GM18951 (cell line): ENCODE measurements around the gene SECTM1.

ENCODE experiments used
- POLR2A ChIP-seq: IDR thresholded peaks from 4 replicates; pipeline ENCODE4 v1.6.1; 2011; ENCODE audit warnings: mild to moderate bottlenecking; ENCODE audit not compliant: insufficient read length, insufficient read depth; ENCODE audit errors: extremely low read depth
- in situ Hi-C: fragments of 300-500 bp; cut with MboI; formaldehyde crosslinking; loops from one replicate; pipeline ENCODE4 v1.12.0; 2022; ENCODE audit warnings: low sequenced_read_pairs, mixed read lengths, inconsistent platforms; ENCODE audit not compliant: unreplicated experiment

Gene SECTM1

DNA sequence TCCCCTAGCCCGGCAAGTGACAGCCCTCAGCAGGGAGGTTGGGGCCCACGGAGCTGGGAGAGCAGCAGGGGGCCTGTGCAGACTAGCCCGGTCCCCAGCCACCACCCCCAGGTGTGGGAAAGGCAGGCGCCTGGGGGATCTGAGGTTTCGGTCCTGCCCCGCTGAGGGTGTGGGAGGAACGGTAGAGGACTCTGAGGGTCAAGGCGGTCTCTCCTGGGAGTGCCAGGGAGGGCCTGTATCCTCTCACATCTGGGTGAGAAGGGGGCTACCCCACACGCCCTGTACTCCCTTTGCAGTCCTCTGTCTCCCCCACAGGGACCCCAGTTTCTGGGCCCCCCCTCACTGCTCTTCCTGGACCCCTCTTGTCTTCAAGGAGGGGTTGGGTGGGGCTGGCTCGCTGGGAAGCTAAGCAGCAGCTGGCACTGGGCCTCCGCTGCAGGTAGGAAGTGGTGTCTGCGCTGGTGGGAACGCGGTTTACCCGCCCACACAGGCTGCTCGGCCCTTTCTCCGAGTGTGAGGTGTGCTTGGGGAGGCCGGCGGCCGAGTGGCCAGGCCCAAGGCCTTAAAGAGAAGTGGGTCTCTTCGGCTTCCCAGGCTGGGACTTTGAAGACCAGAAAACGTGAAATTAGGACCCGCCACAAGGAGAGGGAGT is 31.5 kb downstream of the SECTM1 start:
- in situ Hi-C loops: no loop called here
- TF ChIP-seq POLR2A: peak; percentile 23

DNA sequence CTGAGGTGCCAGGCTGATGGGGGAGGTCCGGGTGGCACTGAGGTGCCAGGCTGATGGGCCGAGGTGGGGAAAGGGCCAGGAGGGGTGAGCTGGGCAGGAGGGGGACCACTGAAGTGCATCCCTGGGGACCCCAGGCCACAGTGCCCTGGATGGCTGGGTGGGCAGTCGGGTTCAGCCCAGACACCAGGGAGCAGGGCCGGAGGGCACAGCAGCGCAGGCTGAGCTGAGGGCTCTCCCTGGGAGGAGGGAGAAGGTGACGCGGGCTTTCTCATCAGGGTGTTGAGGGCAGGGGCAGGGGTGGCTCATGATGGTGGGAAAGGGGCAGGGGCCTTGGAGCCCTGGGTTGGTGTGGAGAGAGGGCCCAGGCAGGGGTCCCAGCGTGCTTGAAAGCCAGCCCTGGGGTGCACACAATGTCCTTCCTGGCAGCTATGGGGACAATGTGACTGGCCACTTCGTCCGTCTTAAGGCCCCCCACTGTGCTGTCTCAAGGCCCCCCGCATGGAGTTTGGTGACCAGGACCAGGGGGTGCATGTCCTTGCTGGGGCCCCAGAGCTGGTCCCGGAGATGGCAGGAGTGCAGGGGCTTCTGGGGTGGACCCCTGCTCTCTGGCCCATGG is 32.2 kb downstream of the SECTM1 start:
- in situ Hi-C loops: no loop called here
- TF ChIP-seq POLR2A: no peak

DNA sequence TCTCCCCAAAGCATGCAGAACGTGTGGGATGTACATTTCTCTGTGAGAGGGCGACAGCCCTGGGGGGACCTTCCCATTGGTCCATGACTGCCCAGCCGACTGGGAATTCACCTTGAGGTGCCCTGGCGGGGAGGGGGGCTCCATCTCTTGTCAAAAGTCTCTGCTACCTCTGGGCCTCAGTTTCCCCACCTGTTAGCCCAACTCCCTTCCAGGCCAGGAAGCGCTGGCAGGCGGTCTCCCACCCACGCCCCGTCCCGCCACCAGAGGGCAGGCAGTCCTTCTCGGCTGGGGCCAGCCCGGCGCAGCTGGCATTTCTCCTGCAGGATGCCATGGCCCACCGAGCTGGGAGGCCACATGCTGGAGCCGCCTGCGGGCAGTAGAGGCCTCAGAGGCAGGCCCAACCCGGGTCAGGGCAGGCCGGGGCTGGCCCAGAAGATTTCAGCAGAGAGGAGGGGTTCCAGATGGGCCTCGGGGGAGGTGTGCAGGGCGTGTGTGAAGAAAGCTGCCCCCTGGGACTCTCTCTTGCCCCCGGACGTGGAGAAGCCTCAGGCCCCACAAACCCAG is 32.8 kb downstream of the SECTM1 start:
- in situ Hi-C loops: no loop called here
- peak; percentile 23 for TF ChIP-seq POLR2A

DNA sequence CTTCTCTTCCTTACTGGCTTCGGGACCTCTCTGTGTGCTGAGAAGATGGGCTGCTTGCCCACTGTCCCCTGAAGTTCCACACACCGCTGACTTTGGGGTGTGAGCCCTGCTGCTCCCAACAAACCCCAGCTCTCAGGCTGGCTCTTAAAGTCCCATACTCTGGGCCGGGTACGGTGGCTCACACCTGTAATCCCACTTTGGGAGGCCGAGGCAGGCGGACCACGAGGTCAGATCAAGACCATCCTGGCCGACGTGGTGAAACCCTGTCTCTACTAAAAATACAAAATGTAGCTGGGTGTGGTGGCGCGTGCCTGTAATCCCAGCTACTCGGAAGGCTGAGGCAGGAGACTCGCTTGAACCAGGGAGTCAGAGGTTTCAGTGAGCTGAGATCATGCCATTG is 33.3 kb downstream of the SECTM1 start:
- no peak for TF ChIP-seq POLR2A
- in situ Hi-C loops: no loop called here

DNA sequence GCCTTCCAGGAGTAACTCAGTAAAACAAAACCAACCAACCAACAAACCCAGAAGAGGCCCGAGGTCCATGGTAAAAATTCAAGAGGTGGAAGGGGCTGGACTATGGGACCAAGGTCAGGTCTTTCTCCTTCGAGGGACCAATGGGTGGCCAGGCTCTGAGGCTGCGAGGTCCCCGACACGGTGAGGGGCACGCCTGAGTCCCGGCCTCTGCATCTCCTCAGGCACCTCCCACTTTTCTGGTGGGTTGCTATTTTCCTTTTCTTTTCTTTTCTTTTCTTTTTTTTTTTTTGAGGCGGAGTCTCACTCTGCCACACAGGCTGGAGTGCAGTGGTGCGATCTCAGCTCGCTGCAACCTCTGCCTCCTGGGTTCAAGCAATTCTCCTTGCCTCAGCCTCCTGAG is 34.1 kb downstream of the SECTM1 start:
- no peak for TF ChIP-seq POLR2A
- in situ Hi-C loops: no loop called here

DNA sequence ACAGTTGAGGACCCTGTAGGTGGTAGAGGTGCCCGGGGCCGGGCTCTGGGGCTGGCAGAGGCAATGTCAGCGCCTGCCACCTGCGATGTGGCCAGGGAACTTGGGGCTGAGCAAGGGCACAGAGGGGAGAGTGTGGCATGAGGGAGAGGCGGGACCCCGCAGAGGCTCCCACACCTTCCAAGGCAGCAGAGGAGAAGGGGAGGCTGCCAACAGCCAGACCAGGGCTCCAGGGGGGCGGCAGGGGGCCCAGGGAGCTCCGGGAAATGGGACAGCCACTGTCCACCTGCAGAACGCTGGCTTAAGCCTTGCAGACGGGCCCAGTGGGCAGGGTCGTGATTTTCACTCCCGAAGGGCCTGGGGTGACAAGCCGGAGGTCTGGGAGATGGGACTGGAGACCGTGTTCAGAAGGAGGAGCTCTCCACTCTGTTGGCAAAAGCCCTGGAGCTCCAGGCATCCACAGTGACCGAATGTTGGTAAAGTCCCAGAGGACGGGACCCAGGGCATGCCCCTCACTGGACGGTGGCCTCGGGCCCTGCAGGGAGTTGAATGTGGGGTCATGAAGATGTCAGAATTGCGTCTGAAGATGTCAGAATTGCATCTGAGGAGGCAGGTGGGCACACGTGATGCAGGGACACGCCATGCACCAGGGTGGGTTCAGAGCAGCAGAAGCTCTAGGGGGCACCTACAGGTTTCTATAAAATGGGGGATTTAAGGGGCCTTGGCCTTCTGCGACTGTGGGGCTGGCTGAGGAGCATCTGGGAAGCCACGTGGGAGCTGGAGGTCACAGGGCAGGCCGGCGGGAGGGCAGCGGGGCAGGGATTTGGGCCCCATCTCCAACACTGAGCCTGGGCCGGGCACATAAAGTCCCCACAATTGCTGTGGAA is 34.8 kb downstream of the SECTM1 start:
- in situ Hi-C loops: no loop called here
- TF ChIP-seq POLR2A: no peak

DNA sequence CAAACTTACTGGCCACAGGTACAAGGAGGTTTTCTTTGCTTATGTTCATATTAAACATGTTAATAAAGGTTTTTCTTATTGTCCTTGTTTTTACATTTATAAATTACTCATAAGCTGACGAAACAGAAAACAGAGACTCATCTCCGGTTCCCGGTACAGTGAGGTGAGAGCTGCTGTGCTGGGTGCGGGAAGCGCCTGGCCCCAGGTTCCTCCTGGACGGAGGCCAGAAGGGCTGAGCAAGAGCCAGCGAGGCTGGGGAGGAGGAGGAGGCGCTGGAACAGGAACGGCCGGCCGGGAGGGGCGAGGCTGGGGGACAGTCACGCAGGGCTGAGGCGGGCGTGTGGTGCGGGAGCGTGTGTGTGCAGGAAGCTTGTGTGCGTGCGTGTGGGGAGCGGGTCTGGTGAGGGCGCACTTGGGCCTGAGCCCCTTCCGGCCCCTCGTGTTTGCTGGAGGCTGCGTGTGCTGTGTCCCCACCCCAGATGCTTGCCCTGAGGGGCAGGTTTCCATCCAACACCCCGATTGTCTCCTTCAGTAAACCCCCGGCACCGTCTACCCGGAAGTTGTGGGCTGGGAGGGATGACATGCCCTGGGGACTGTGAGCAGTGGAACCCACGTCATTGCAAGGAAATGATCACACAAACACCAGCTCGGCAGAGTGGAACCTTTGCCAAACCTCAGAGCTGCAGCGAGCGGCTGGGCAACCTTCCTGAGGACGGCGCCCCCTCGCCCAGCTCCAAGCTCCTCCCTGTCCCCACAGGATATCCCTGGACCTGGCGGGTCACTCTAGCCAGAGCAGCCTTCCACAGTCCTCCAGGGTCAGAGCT is 35.6 kb downstream of the SECTM1 start:
- peak; percentile 68 for TF ChIP-seq POLR2A
- in situ Hi-C loops: no loop called here

DNA sequence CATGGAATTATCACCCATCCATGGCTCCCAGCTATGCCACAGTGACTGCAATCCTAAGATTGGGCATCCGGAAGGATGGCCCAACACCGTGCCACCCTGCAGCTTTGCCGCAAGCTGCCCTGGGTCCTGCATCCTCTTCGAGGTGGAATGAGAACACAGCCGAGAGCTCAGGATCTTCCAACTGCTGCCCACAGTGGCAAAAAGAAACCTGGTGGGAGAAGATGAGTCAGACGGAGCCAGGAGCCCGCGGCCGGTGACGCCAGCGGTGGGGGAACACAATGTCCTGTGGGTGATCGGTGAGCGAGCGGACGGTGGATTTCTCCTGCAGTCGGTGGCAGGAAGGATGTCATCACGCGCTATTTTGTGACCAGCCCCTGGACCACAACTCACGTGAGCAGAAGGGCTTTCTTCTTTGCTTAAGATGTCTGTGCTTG is 36.3 kb downstream of the SECTM1 start:
- TF ChIP-seq POLR2A: peak; percentile 56
- in situ Hi-C loops: no loop called here

DNA sequence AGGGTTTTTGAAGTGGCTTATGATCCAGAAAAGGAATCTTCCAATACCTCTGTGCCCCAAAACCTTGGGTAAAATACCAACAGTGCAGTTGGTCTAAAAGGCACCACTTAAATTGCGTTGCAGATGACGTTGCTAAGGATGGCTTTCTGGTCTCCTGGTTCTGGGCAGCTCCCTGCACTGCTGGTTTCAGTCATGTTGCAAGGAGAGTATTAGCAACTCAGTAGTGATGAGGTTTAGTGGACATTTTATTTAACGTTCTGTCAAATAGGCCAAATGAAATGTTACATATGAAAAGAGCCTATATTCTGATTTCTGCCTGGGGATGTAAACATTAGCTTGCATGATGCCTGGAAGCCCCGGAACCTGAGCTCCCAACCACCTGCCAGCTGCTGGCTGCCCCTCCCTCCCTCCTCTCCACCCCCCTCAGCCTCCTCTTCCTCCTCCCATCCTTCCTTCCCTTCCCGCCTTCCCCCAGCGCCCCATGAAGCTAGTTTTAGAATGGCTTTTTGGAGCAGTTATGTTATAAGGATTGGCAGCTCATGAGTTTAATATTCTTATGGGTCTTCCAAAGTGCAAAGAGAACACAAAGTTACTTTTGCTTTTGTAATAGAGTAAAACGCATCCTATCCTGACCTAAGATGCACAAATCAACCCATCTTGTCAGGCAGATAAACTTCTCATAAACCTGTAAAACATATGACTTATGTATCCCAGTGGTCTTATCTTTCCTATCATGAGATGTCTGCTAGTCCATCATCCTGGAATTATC is 36.9 kb downstream of the SECTM1 start:
- in situ Hi-C loops: no loop called here

DNA sequence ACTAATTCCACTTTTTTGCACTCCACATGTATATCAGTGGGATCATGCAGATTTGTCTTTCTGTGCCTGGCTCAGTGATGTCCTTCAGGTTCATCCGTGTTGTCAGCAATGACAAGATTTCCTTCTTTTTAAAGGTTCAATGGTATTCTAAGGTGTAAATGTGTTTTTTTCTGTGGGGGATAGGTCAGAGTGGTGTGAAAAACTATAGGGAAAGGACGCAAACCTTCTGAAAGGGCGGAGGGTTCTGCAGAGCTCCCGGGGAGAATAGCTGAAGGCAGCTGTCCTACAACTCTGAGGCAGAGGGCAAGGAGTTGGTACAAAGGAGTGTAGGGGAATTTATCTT is 38.1 kb downstream of the SECTM1 start:
- TF ChIP-seq POLR2A: no peak
- in situ Hi-C loops: no loop called here

More for the DNA sequence above, 36.9 kb downstream of the SECTM1 start:
- TF ChIP-seq POLR2A: no peak

DNA sequence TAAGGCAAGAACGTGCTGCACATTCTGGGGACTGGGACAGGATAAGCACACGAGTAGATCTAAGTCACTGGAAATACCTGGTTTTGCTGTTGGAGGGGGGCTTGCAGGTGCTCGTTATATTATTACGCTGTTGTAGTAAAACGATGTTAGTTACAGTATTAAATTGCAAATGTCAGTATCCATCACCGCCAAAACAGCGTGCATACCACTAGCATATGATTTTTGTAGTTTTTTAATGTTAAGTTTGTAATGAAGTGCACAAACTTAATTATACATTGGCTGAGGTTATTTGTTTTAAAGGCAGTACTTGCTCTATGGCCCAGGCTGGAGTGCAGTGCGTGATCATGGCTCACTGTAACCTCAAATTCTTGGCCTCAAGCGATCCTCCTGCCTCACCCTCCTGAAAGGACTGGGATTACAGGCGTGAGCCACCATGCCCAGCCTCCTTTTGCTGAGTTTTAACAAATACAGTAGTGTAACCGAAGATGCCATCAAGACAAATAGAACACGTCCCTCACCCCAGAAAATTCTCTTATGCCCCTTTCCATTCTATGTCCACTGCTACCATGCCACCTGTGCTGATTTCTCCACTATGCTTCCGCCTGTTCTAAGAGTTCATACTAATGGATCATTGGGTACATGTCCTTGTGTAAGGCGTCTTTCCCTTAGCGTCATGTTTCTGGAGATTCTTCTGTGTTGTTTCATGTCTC is 39.3 kb downstream of the SECTM1 start:
- TF ChIP-seq POLR2A: peak; percentile 28
- in situ Hi-C loops: no loop called here

DNA sequence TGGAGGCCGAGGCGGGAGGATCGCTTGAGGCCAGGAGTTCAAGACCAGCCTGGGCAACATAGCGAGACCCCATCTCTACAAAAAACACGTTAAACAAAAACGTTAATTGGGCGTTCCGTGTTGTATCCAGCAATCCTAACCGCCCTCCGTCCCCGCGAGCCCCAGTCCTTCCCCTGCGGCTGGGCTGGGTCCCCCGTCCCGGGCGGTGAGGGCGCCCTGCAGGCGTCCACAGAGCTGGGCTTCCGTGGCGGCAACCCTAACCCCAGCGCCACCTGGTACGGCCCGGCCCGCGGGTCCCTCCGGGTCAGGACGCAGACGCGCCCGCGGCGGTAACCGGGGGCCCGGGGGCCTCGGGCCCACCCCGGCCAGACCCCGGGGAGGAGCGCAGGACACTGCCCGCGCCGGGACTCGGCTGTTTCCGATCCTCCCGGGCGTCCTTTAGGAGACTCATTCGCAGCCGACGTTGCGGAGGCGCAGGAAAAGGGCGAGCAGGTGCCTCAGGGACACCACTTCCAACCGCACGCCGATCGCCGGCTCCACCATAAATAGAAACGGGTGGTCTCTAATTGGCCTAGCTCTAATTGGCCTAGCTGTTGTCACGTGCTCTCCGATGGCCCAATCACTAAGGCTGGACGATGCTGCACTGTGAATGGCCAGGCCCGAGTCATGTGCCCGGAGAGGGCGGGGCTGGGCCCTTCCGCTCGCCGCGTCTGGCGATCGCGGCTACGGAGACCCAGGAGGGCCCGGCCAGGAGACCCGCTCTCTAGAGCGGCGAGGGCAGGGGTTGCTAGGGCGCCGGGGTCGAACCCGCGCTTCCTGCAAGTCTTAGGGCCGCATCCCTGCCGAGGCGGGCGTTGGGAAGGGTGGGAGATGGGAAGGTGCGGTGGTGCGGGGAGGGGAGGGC is 41.1 kb downstream of the SECTM1 start:
- peak; percentile 96 for TF ChIP-seq POLR2A
- in situ Hi-C loops: no loop called here
